Measurements from ENCODE around the gene SETD1A.

- TF ChIP-seq POLR2A (IDR thresholded peaks at IDR 0.05; ENCODE audit: low read length): no peak
- TF ChIP-seq MYC (IDR thresholded peaks at IDR 0.05; ENCODE audit: borderline replicate concordance, low read length): no peak
- TF ChIP-seq FOSB (CRISPR knock-in tag; IDR thresholded peaks at IDR 0.05): no peak
- TF ChIP-seq KDM1A (IDR thresholded peaks at IDR 0.05; ENCODE audit: low read depth): no peak
- TF ChIP-seq USF2 (IDR thresholded peaks at IDR 0.05): no peak
- no peak for TF ChIP-seq EP300 (IDR thresholded peaks at IDR 0.05)
- TF ChIP-seq PHF8 (IDR thresholded peaks at IDR 0.05; ENCODE audit: borderline replicate concordance, low read depth): no peak
- TF ChIP-seq MAZ (IDR thresholded peaks at IDR 0.05; ENCODE audit: borderline replicate concordance, low read depth, low read length): no peak
- TF ChIP-seq ESRRA (IDR thresholded peaks at IDR 0.05; ENCODE audit: borderline replicate concordance, low read length): no peak
These were observed 36.7 kb upstream of the SETD1A start for GRCh38 chr16:30920891-30921290.

Data from A549 (cell line).